GM23248 (cell line): Measurements from ENCODE around the gene RBPJ. TPM values are rescaled to one million over a fixed set of nuclear protein-coding genes. Genes with fewer than 3 reads are reported as not detected.
"Not testable (repeated sequence)": the region's sequence is repeated elsewhere in the genome, so short reads cannot be mapped to it uniquely, and the experiment has no call there.

Experiments
- DNase-seq: peaks from one replicate; pipeline ENCODE4 v3.0.0-alpha.2; 2015
- H2AFZ ChIP-seq: fragments of 200-600 bp; sonication (generic); 2 replicates; pipeline ENCODE4 v1.6.1; 2016; ENCODE audit warnings: antibody characterized with exemption
- H3F3A ChIP-seq: fragments of 200-600 bp; sonication (generic); 2 replicates; pipeline ENCODE4 v1.6.1; 2016; ENCODE audit warnings: mild to moderate bottlenecking, antibody characterized with exemption, mixed run types; ENCODE audit not compliant: insufficient read depth
- H3K27ac ChIP-seq: fragments of 200-600 bp; sonication (generic); 2 replicates; pipeline ENCODE4 v1.5.1; 2016; ENCODE audit warnings: mild to moderate bottlenecking
- H3K27me3 ChIP-seq: fragments of 200-600 bp; sonication (generic); replicated peaks from 2 replicates; pipeline ENCODE4 v1.6.1; 2016; ENCODE audit warnings: mild to moderate bottlenecking; ENCODE audit not compliant: insufficient read depth
- H3K36me3 ChIP-seq: fragments of 200-600 bp; sonication (generic); 2 replicates; pipeline ENCODE4 v1.6.1; 2016; ENCODE audit warnings: low read depth, mild to moderate bottlenecking
- H3K4me1 ChIP-seq: fragments of 200-600 bp; sonication (generic); 2 replicates; pipeline ENCODE4 v1.6.1; 2016; ENCODE audit warnings: mild to moderate bottlenecking; ENCODE audit not compliant: insufficient read depth
- H3K4me2 ChIP-seq: fragments of 200-600 bp; sonication (generic); one replicate; pipeline ENCODE4 v1.6.1; 2016; ENCODE audit warnings: mild to moderate bottlenecking; ENCODE audit not compliant: unreplicated experiment
- H3K4me3 ChIP-seq: fragments of 200-600 bp; sonication (generic); 2 replicates; pipeline ENCODE4 v1.5.1; 2016; ENCODE audit warnings: mild to moderate bottlenecking
- H3K79me2 ChIP-seq: fragments of 200-600 bp; sonication (generic); 2 replicates; pipeline ENCODE4 v1.6.1; 2016; ENCODE audit warnings: mild to moderate bottlenecking; ENCODE audit not compliant: insufficient read depth
- H3K9ac ChIP-seq: fragments of 200-600 bp; sonication (generic); 2 replicates; pipeline ENCODE4 v1.6.1; 2016; ENCODE audit warnings: mild to moderate bottlenecking
- H3K9me2 ChIP-seq: fragments of 200-600 bp; sonication (generic); 2 replicates; pipeline ENCODE4 v1.6.1; 2016; ENCODE audit warnings: mixed run types, mild to moderate bottlenecking, moderate library complexity; ENCODE audit not compliant: insufficient read depth
- H3K9me3 ChIP-seq: fragments of 200-600 bp; sonication (generic); one replicate; pipeline ENCODE4 v1.6.1; 2017; ENCODE audit warnings: low read depth
- H4K20me1 ChIP-seq: fragments of 200-600 bp; sonication (generic); 2 replicates; pipeline ENCODE4 v1.6.0; 2016; ENCODE audit not compliant: insufficient read depth
- EZH2 ChIP-seq: fragments of 200-600 bp; sonication (generic); IDR thresholded peaks from 2 replicates; pipeline ENCODE4 v1.6.1; 2018; ENCODE audit warnings: antibody characterized with exemption, mild to moderate bottlenecking; ENCODE audit not compliant: insufficient read depth, poor library complexity, severe bottlenecking
- EZH2phosphoT487 ChIP-seq: fragments of 200-600 bp; sonication (generic); IDR thresholded peaks from 2 replicates; pipeline ENCODE4 v1.6.1; 2018; ENCODE audit warnings: antibody characterized with exemption, moderate library complexity, mild to moderate bottlenecking, low read depth; ENCODE audit not compliant: insufficient read depth
- WGBS, 2 experiments: methylation state at CpG; one replicate each; pipeline ENCODE4 v1.1.6; 2015 to 2017; ENCODE audit warnings: low lambda C conversion rate in 2 of 2, low coverage in 1 of 2; ENCODE audit errors: missing lambda C conversion rate in 2 of 2; 5-methylcytosine and 5-hydroxymethylcytosine counted together
- in situ Hi-C: fragments of 300-500 bp; cut with MboI; formaldehyde crosslinking; loops from 2 replicates; pipeline ENCODE4 v1.15.0; 2020
- polyA plus RNA-seq: library from polyadenylated mRNA; unstranded; fragments of >200 nt; fragmentation: Nextera tagmentation; extraction: Ambion mirVana; gene quantifications from 2 replicates; pipeline ENCODE4 v1.2.1, GENCODE V29; 2016
- total RNA-seq: library from RNA; depleted of rRNA; stranded (reverse); fragments of >200 nt; shearing (Covaris generic); gene quantifications from 2 replicates; pipeline ENCODE4 v1.2.3, GENCODE V29; 2014

Gene RBPJ
- total and polyA plus RNA-seq, 2 experiments from 2014 or later, result 70.7 to 85.4 TPM

GRCh38 chr4:26388671-26389070 is 67.9 kb downstream of the RBPJ start:
- Histone ChIP-seq H3K4me1 (peaks cover 7% of the 10 kb centered on the region; the same call in 1 of the 2 replicates), H3K9me3 (no peaks in the 10 kb centered on the region), H3K27ac (no peak overlapping the region), H3K9me2 (no peaks in the 10 kb centered on the region), H3K79me2 (peaks cover 49% of the 10 kb centered on the region), H3K36me3 (peaks cover 42% of the 10 kb centered on the region), H3K4me3 (no peak overlapping the region), H3K4me2 (no peak overlapping the region), H4K20me1 (no peaks in the 10 kb centered on the region), H3K9ac (no peak overlapping the region), H2AFZ (0 out of 2 replicates have a peak overlapping the region, but pooled peaks have one; percentile 18), H3F3A (no peaks in the 10 kb centered on the region), H3K27me3 (no peaks in the 10 kb centered on the region)
- WGBS, 2 experiments, result 96 to 98% methylated on average over 5 of the region's 5 CpGs
- in situ Hi-C loops, result no loop called here
- TF ChIP-seq EZH2, result no peak
- TF ChIP-seq EZH2phosphoT487, result no peak
- DNase-seq, result peak; percentile 49

GRCh38 chr4:26397086-26397485 is 76.3 kb downstream of the RBPJ start:
- 72 to 73% methylated on average over 5 of the region's 5 CpGs for WGBS, 2 experiments
- in situ Hi-C loops, result no loop called here

GRCh38 chr4:26400132-26400531 is 79.3 kb downstream of the RBPJ start:
- Histone ChIP-seq H3K36me3 (no peaks in the 10 kb centered on the region), H3F3A (no peaks in the 10 kb centered on the region), H3K4me1 (no peaks in the 10 kb centered on the region; the same call in 1 of the 2 replicates), H3K9me2 (no peaks in the 10 kb centered on the region), H3K9me3 (no peaks in the 10 kb centered on the region), H3K79me2 (peaks cover 43% of the 10 kb centered on the region), H3K27ac (no peak overlapping the region), H3K9ac (no peak overlapping the region), H3K27me3 (no peaks in the 10 kb centered on the region), H2AFZ (no peak overlapping the region), H3K4me2 (no peak overlapping the region), H3K4me3 (no peak overlapping the region), H4K20me1 (no peaks in the 10 kb centered on the region)
- TF ChIP-seq EZH2phosphoT487, result no peak
- TF ChIP-seq EZH2, result no peak
- WGBS, 2 experiments, result 90 to 94% methylated on average over 1 of the region's 1 CpG
- in situ Hi-C loops, result loop anchor here (10.0 to 25.0 kb wide), 3 partner anchors 65 to 963 kb away; no protein-coding TSS in a partner anchor
- no peak for DNase-seq

More at GRCh38 chr4:26397086-26397485, 76.3 kb downstream of the RBPJ start:
- Histone ChIP-seq H3K79me2 (peaks cover 22% of the 10 kb centered on the region), H3K4me1 (no peaks in the 10 kb centered on the region; the same call in 1 of the 2 replicates), H3F3A (no peaks in the 10 kb centered on the region), H3K9me3 (no peaks in the 10 kb centered on the region), H3K27ac (no peak overlapping the region), H3K27me3 (no peaks in the 10 kb centered on the region), H3K4me3 (no peak overlapping the region), H4K20me1 (no peaks in the 10 kb centered on the region), H3K9ac (no peak overlapping the region), H3K4me2 (no peak overlapping the region), H3K9me2 (no peaks in the 10 kb centered on the region), H3K36me3 (peaks cover 5% of the 10 kb centered on the region), H2AFZ (no peak overlapping the region)
- TF ChIP-seq EZH2, result no peak
- TF ChIP-seq EZH2phosphoT487, result no peak
- DNase-seq, result peak; percentile 4

- H4K20me1 ChIP-seq, H3K4me3 ChIP-seq, H3K27me3 ChIP-seq, H3K27ac ChIP-seq, DNase-seq, H3K4me2 ChIP-seq, H3F3A ChIP-seq, H3K9ac ChIP-seq, H3K9me3 ChIP-seq, H2AFZ ChIP-seq, H3K4me1 ChIP-seq, H3K9me2 ChIP-seq: not testable (repeated sequence)
- 94 to 100% methylated on average over 3 of the region's 3 CpGs for WGBS, 2 experiments
- Histone ChIP-seq H3K36me3 (peaks cover 12% of the 10 kb centered on the region), H3K79me2 (peaks cover 38% of the 10 kb centered on the region)
- in situ Hi-C loops, result loop anchor here (10.0 to 25.0 kb wide), 3 partner anchors 67 to 965 kb away; no protein-coding TSS in a partner anchor
Observed at GRCh38 chr4:26402017-26402416, 81.2 kb downstream of the RBPJ start.

- Histone ChIP-seq H3K4me2 (no peak overlapping the region), H3K4me3 (no peak overlapping the region), H3K9me2 (no peaks in the 10 kb centered on the region), H3K9ac (no peak overlapping the region), H4K20me1 (no peaks in the 10 kb centered on the region), H3F3A (no peaks in the 10 kb centered on the region), H3K79me2 (peaks cover 38% of the 10 kb centered on the region), H3K27ac (no peak overlapping the region), H2AFZ (no peak overlapping the region), H3K4me1 (peaks cover 3% of the 10 kb centered on the region), H3K27me3 (no peaks in the 10 kb centered on the region), H3K9me3 (no peaks in the 10 kb centered on the region), H3K36me3 (peaks cover 17% of the 10 kb centered on the region)
- DNase-seq, result no peak
- TF ChIP-seq EZH2phosphoT487 (no peak), EZH2 (no peak)
- in situ Hi-C loops, result loop anchor here (10.0 to 25.0 kb wide), 3 partner anchors 68 to 965 kb away; no protein-coding TSS in a partner anchor
- WGBS, 2 experiments, result 95 to 96% methylated on average over 3 of the region's 3 CpGs
Observed at GRCh38 chr4:26402458-26402857, 81.6 kb downstream of the RBPJ start.
